HCT116 (cell line): Measurements from ENCODE around the gene NELFB. TPM values are rescaled to one million over a fixed set of nuclear protein-coding genes. Genes with fewer than 3 reads are reported as not detected.

Experiments used
- ATAC-seq: fragments of 200-7000 bp; cut with Tn5 transposase; 2 replicates; pipeline ENCODE4 v1.9.1; 2020; ENCODE audit warnings: mild to moderate bottlenecking, moderate library complexity
- BruUV-seq: library from RNA; stranded (reverse); fragments of 400-500 nt; replicated peaks from 2 replicates; lab custom pipeline; 2021; lab: Mats Ljungman, UMichigan
- CTCF ChIA-PET: fragments of 300-600 bp; sonication (Branson Sonifier 250); formaldehyde crosslinking; loops from one replicate; lab custom pipeline; 2021; ENCODE audit warnings: antibody characterized with exemption; lab: Charles Lee
- POLR2A ChIA-PET: fragments of 300-600, 350-600 bp; sonication (Branson Sonifier 250); formaldehyde crosslinking; loops from one replicate; lab custom pipeline; 2021; ENCODE audit warnings: antibody characterized with exemption; lab: Charles Lee
- RAD21 ChIA-PET, 2 experiments: fragments of 300-600 bp; sonication (Branson Sonifier 250); formaldehyde crosslinking; loops; one replicate each; lab custom pipeline; 2023; ENCODE audit warnings: low total read pairs in 2 of 2; ENCODE audit not compliant: uncharacterized antibody in 2 of 2, unreplicated experiment in 2 of 2, low non-redundant PET in 1 of 2; lab: Charles Lee
- DNase-seq: peaks from one replicate; pipeline ENCODE4 v3.0.0-alpha.2; 2010; ENCODE audit warnings: low read depth, low spot score
- H2AFZ ChIP-seq: fragments of 200-600 bp; shearing (Covaris generic), sonication (generic); 2 replicates; pipeline ENCODE4 v1.6.1; 2017; ENCODE audit warnings: low read depth, mixed run types, mixed read lengths, antibody characterized with exemption, low read length; ENCODE audit not compliant: poor library complexity, severe bottlenecking
- H3K27ac ChIP-seq: 2 replicates; pipeline ENCODE4 v1.5.1; 2012; ENCODE audit warnings: low read depth, low read length
- H3K27me3 ChIP-seq: fragments of 200-600 bp; sonication (generic); 2 replicates; pipeline ENCODE4 v1.6.1; 2016; ENCODE audit warnings: mixed run types, low read length, mixed read lengths; ENCODE audit not compliant: insufficient read depth
- H3K36me3 ChIP-seq, 2 experiments: fragments of 200-500 bp in 1 of 2; fragments of 200-600 bp in 1 of 2; sonication (Bioruptor generic) in 1 of 2; sonication (generic) in 1 of 2; 2 replicates each; pipeline versions ENCODE4 v1.5.1 to v1.6.1; 2014 to 2016; ENCODE audit warnings: low read length in 2 of 2, inconsistent platforms in 1 of 2, mixed read lengths in 1 of 2, mixed run types in 1 of 2; ENCODE audit not compliant: insufficient read depth in 2 of 2, control insufficient read depth in 1 of 2
- H3K4me1 ChIP-seq, 2 experiments: fragments of 200-600 bp in 1 of 2; sonication (generic) in 1 of 2; 2 replicates each; pipeline versions ENCODE4 v1.5.1 to v1.6.1; 2012 to 2017; ENCODE audit warnings: low read length in 2 of 2, inconsistent platforms in 1 of 2, mild to moderate bottlenecking in 1 of 2, mixed read lengths in 1 of 2, mixed run types in 1 of 2, moderate library complexity in 1 of 2; ENCODE audit not compliant: insufficient read depth in 2 of 2, control insufficient read depth in 1 of 2
- H3K4me2 ChIP-seq: fragments of 200-600 bp; sonication (generic); 2 replicates; pipeline ENCODE4 v1.6.1; 2017; ENCODE audit warnings: mixed run types, low read length, mixed read lengths
- H3K4me3 ChIP-seq, 2 experiments: fragments of 200-600 bp in 1 of 2; sonication (generic) in 1 of 2; replicated peaks in 1 of 2; 2 replicates each; pipeline ENCODE4 v1.5.1; 2011 to 2016; ENCODE audit warnings: low read length in 2 of 2, control low read depth in 1 of 2, low read depth in 1 of 2, mild to moderate bottlenecking in 1 of 2, mixed read lengths in 1 of 2, mixed run types in 1 of 2
- H3K79me2 ChIP-seq: fragments of 200-600 bp; sonication (generic); 2 replicates; pipeline ENCODE4 v1.6.1; 2017; ENCODE audit warnings: mild to moderate bottlenecking, mixed run types, low read length, moderate library complexity, mixed read lengths; ENCODE audit not compliant: insufficient read depth
- H3K9ac ChIP-seq: fragments of 200-600 bp; sonication (generic); 2 replicates; pipeline ENCODE4 v1.6.1; 2016; ENCODE audit warnings: low read length, mixed read lengths
- H3K9me2 ChIP-seq: fragments of 200-600 bp; sonication (generic), shearing (Covaris generic); 2 replicates; pipeline ENCODE4 v1.6.1; 2017; ENCODE audit warnings: mixed run types, mild to moderate bottlenecking, moderate library complexity; ENCODE audit not compliant: insufficient read depth
- H3K9me3 ChIP-seq, 2 experiments: fragments of 200-500 bp in 1 of 2; fragments of 200-600 bp in 1 of 2; sonication (Bioruptor generic) in 1 of 2; sonication (generic) in 1 of 2; 2 replicates each; pipeline ENCODE4 v1.6.1; 2014 to 2017; ENCODE audit warnings: low read length in 2 of 2, mixed read lengths in 2 of 2, inconsistent platforms in 1 of 2, low read depth in 1 of 2, mild to moderate bottlenecking in 1 of 2, mixed run types in 1 of 2, moderate library complexity in 1 of 2; ENCODE audit not compliant: control insufficient read depth in 1 of 2, insufficient read depth in 1 of 2
- H4K20me1 ChIP-seq: fragments of 200-600 bp; sonication (generic), shearing (Covaris generic); 2 replicates; pipeline ENCODE4 v1.6.1; 2017; ENCODE audit warnings: mixed run types, mild to moderate bottlenecking, moderate library complexity; ENCODE audit not compliant: insufficient read depth
- CEBPB ChIP-seq: IDR thresholded peaks from 2 replicates; pipeline ENCODE4 v1.6.1; 2012; ENCODE audit warnings: low read depth
- EGR1 ChIP-seq: IDR thresholded peaks from 2 replicates; pipeline ENCODE4 v1.6.1; 2012; ENCODE audit warnings: low read depth
- FOSL1 ChIP-seq: IDR thresholded peaks from 2 replicates; pipeline ENCODE4 v1.6.1; 2012; ENCODE audit warnings: low read depth
- JUND ChIP-seq: IDR thresholded peaks from 2 replicates; pipeline ENCODE4 v1.6.1; 2012
- POLR2A ChIP-seq: IDR thresholded peaks from 2 replicates; pipeline ENCODE4 v1.7.0; 2011; ENCODE audit warnings: borderline replicate concordance; ENCODE audit not compliant: insufficient read depth, insufficient read length; ENCODE audit errors: extremely low read depth
- POLR2AphosphoS5 ChIP-seq: IDR thresholded peaks from 2 replicates; pipeline ENCODE4 v1.6.1; 2011; ENCODE audit warnings: mild to moderate bottlenecking, low read depth, low read length, moderate library complexity
- SIN3A ChIP-seq: IDR thresholded peaks from 2 replicates; pipeline ENCODE4 v1.6.1; 2012; ENCODE audit warnings: low read depth
- SP1 ChIP-seq: IDR thresholded peaks from 2 replicates; pipeline ENCODE4 v1.6.1; 2012; ENCODE audit warnings: low read depth
- SRF ChIP-seq: IDR thresholded peaks from 2 replicates; pipeline ENCODE4 v1.6.1; 2012; ENCODE audit warnings: low read depth
- YY1 ChIP-seq: IDR thresholded peaks from 2 replicates; pipeline ENCODE4 v1.6.1; 2011; ENCODE audit warnings: low read length, low read depth, moderate library complexity, mild to moderate bottlenecking; ENCODE audit not compliant: insufficient replicate concordance; ENCODE audit errors: extremely low read depth
- ZBTB33 ChIP-seq: IDR thresholded peaks from 2 replicates; pipeline ENCODE4 v1.6.1; 2011; ENCODE audit warnings: mild to moderate bottlenecking, low read length, moderate library complexity; ENCODE audit not compliant: insufficient replicate concordance; ENCODE audit errors: extremely low read depth
- intact Hi-C: fragments of 100-400 bp; cut with micrococcal nuclease; formaldehyde crosslinking; loops from 2 replicates; pipeline ENCODE4 v1.10.0; 2022
- total RNA-seq: library from RNA; stranded (reverse); gene quantifications from one replicate; pipeline ENCODE4 v1.2.1, GENCODE V29; 2021; ENCODE audit not compliant: unreplicated experiment
- TF ChIP-seq, protein P1 (sequence below): IDR thresholded peaks from 2 replicates; pipeline ENCODE4 v1.6.1; 2012

Gene NELFB
- total RNA-seq, 1 experiment from 2014 or later: 86.4 TPM

GRCh38 chr9:137229903-137230704 is 25.0 kb upstream of the NELFB start:
- no peak overlapping the region for H3K4me2 ChIP-seq
- no peak for TF ChIP-seq POLR2AphosphoS5
- no peak for TF ChIP-seq YY1
- H3K9ac ChIP-seq: no peak overlapping the region
- H4K20me1 ChIP-seq: no peaks in the 10 kb centered on the region
- H3K9me3 ChIP-seq: no peaks in the 10 kb centered on the region
- H3K79me2 ChIP-seq: no peaks in the 10 kb centered on the region
- DNase-seq: no peak
- H3K4me1 ChIP-seq: peaks cover 34 to 46% of the 10 kb centered on the region in 2 experiments
- ChIA-PET POLR2A (no interaction called here), RAD21 (no interaction called here), CTCF (no interaction called here)
- H3K9me2 ChIP-seq: no peaks in the 10 kb centered on the region
- no peak overlapping the region for H3K4me3 ChIP-seq
- no peak overlapping the region for H3K27ac ChIP-seq
- H2AFZ ChIP-seq: no peak overlapping the region
- H3K36me3 ChIP-seq: no peaks in the 10 kb centered on the region
- BruUV-seq: no TSS peak
- intact Hi-C loops: loop anchor here (5.0 to 10.0 kb wide), 3 partner anchors 43 to 445 kb away; partner anchors contain the start of genes ANAPC2, NPDC1 and SSNA1
- no peaks in the 10 kb centered on the region for H3K27me3 ChIP-seq
- no peak for ATAC-seq

DNA sequence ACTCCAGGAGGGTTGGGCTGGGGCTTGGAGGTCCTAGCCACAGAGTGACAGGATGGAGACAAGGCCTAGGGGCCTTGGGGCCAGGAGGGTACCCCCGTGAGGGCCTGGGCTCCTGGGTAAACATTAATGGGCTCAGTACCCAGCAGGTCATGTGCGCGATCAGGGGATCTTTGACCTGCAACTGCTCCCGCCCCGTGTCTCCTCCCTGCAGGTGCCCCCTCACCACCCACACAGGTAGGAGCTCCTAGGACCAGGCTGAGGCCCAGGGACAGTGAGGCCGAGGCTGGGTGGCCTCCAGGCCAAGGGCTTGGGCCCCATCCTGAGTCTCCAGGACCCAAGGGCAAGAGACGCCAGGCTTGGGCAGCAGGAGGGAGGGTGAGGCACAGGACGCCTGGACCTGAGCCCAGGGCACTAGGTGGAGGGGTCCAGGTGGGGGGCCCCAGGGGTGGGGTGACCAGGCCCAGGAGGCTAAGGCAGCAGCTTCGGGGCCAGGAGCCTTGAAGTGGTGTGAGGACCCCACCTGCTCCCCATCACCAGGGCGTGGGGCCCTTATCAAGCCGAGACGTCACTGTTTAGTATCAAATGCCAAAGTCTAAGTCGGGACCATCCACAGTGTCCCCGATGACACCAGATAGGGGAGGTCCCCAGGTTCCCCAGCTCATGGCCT is 24.3 kb upstream of the NELFB start, which contains the start of gene SLC34A3:
TSS of gene SLC34A3 (plus strand) at position 197 of the 667 bp plus-strand sequence. CDS start 802 bp downstream, outside the sequence.
- Histone ChIP-seq H3K9ac (no peak within 1 kb of the TSS), H3K36me3 (no peaks in the 10 kb centered on the region), H3K27me3 (no peaks in the 10 kb centered on the region), H3K4me3 (no peak within 1 kb of the TSS), H3K4me1 (peaks cover 27 to 38% of the 10 kb centered on the region in 2 experiments), H4K20me1 (no peaks in the 10 kb centered on the region), H2AFZ (no peak within 1 kb of the TSS), H3K79me2 (no peaks in the 10 kb centered on the region), H3K9me2 (no peaks in the 10 kb centered on the region), H3K4me2 (no peak within 1 kb of the TSS), H3K27ac (no peak within 1 kb of the TSS; the same call in 1 of the 2 replicates), H3K9me3 (no peaks in the 10 kb centered on the region)
- ATAC-seq (no peak), DNase-seq (no peak)
- CTCF ChIA-PET: no interaction called here
- intact Hi-C loops: no loop called here
- no peak for TF ChIP-seq POLR2AphosphoS5
- no peak for TF ChIP-seq ZBTB33
- TF ChIP-seq EGR1: no peak
- no peak for TF ChIP-seq FOSL1
- no peak for TF ChIP-seq YY1
- TF ChIP-seq POLR2A: no peak
- no peak for TF ChIP-seq JUND
- TF ChIP-seq SRF: no peak
- TF ChIP-seq, protein P1, sequence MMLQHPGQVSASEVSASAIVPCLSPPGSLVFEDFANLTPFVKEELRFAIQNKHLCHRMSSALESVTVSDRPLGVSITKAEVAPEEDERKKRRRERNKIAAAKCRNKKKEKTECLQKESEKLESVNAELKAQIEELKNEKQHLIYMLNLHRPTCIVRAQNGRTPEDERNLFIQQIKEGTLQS: no peak
- no peak for TF ChIP-seq CEBPB
- no peak for TF ChIP-seq SIN3A
- no peak for TF ChIP-seq SP1
- BruUV-seq: no TSS peak
- POLR2A ChIA-PET: no interaction called here
- RAD21 ChIA-PET: no interaction called here
